Osteoblast (primary cell): Measurements from ENCODE around the gene CCDC13. TPM values are rescaled to one million over a fixed set of nuclear protein-coding genes. Genes with fewer than 3 reads are reported as not detected.
"Not testable (repeated sequence)": the region's sequence is repeated elsewhere in the genome, so short reads cannot be mapped to it uniquely, and the experiment has no call there.

ENCODE experiments used
- DNase-seq: peaks from one replicate; pipeline ENCODE4 v3.0.0; 2011; ENCODE audit warnings: low spot score, mixed read lengths; ENCODE audit not compliant: insufficient read length; ENCODE audit errors: missing footprints
- H2AFZ ChIP-seq: 2 replicates; pipeline ENCODE4 v1.6.0; 2011; ENCODE audit warnings: mild to moderate bottlenecking, low read length
- H3K27ac ChIP-seq: 2 replicates; pipeline ENCODE4 v1.5.1; 2011; ENCODE audit warnings: mild to moderate bottlenecking, low read depth, low read length, moderate library complexity
- H3K27me3 ChIP-seq: 2 replicates; pipeline ENCODE4 v1.6.0; 2012; ENCODE audit warnings: mild to moderate bottlenecking, control low read depth, inconsistent platforms, low read length, moderate library complexity; ENCODE audit not compliant: insufficient read depth
- H3K36me3 ChIP-seq: 2 replicates; pipeline ENCODE4 v1.5.1; 2011; ENCODE audit warnings: mild to moderate bottlenecking, low read length, control low read depth, moderate library complexity; ENCODE audit not compliant: insufficient read depth
- H3K4me1 ChIP-seq: 2 replicates; pipeline ENCODE4 v1.5.1; 2011; ENCODE audit warnings: mild to moderate bottlenecking, low read length, control low read depth, moderate library complexity; ENCODE audit not compliant: insufficient read depth
- H3K4me2 ChIP-seq: 2 replicates; pipeline ENCODE4 v1.6.0; 2011; ENCODE audit warnings: mild to moderate bottlenecking, low read length; ENCODE audit not compliant: insufficient read depth
- H3K4me3 ChIP-seq: fragments of 200-600 bp; sonication (generic); 3 replicates; pipeline ENCODE4 v1.5.1; 2012; ENCODE audit warnings: mild to moderate bottlenecking, low read length, inconsistent platforms; ENCODE audit not compliant: insufficient read depth
- H3K79me2 ChIP-seq: 2 replicates; pipeline ENCODE4 v1.6.0; 2012; ENCODE audit warnings: mild to moderate bottlenecking, low read length, control low read depth, inconsistent platforms; ENCODE audit not compliant: insufficient read depth
- H3K9me3 ChIP-seq: 2 replicates; pipeline ENCODE4 v1.5.1; 2011; ENCODE audit warnings: low read depth, low read length, control low read depth
- H4K20me1 ChIP-seq: 2 replicates; pipeline ENCODE4 v1.6.0; 2012; ENCODE audit warnings: mild to moderate bottlenecking, low read length, control low read depth; ENCODE audit not compliant: insufficient read depth
- CTCF ChIP-seq: IDR thresholded peaks from 2 replicates; pipeline ENCODE4 v1.5.1; 2011; ENCODE audit warnings: mild to moderate bottlenecking, low read depth, low read length, moderate library complexity; ENCODE audit errors: extremely low read depth
- total RNA-seq: library from RNA; depleted of rRNA; stranded (reverse); fragments of >200 nt; gene quantifications from 2 replicates; pipeline ENCODE4 v1.2.3, GENCODE V29; 2012

The CCDC13 gene
- total RNA-seq, 1 donor: 0.72 TPM

GRCh38 chr3:42819351-42819965, 46.4 kb upstream of the CCDC13 start:
- H3K4me3 ChIP-seq: no peak overlapping the region
- H3K79me2 ChIP-seq: no peaks in the 10 kb centered on the region
- H3K36me3 ChIP-seq: no peaks in the 10 kb centered on the region
- no peaks in the 10 kb centered on the region for H4K20me1 ChIP-seq
- H3K27ac ChIP-seq: no peak overlapping the region
- no peak overlapping the region for H2AFZ ChIP-seq
- peaks cover 14% of the 10 kb centered on the region for H3K27me3 ChIP-seq
- H3K9me3 ChIP-seq: no peaks in the 10 kb centered on the region
- no peak overlapping the region for H3K4me2 ChIP-seq
- no peak for TF ChIP-seq CTCF
- peaks cover 4% of the 10 kb centered on the region for H3K4me1 ChIP-seq
- no peak for DNase-seq

GRCh38 chr3:42815826-42816225, 42.8 kb upstream of the CCDC13 start:
- Histone ChIP-seq H3K36me3 (no peaks in the 10 kb centered on the region), H3K4me3 (no peak overlapping the region), H3K27me3 (peaks cover 20% of the 10 kb centered on the region), H3K4me2 (no peak overlapping the region), H2AFZ (no peak overlapping the region), H3K27ac (no peak overlapping the region), H3K4me1 (peaks cover 4% of the 10 kb centered on the region), H3K9me3 (no peaks in the 10 kb centered on the region), H4K20me1 (no peaks in the 10 kb centered on the region), H3K79me2 (no peaks in the 10 kb centered on the region)
- no peak for DNase-seq
- TF ChIP-seq CTCF: no peak

GRCh38 chr3:42814914-42815507, 42.0 kb upstream of the CCDC13 start:
- no peaks in the 10 kb centered on the region for H3K9me3 ChIP-seq
- DNase-seq: no peak
- no peak overlapping the region for H3K4me3 ChIP-seq
- no peak for TF ChIP-seq CTCF
- H3K4me1 ChIP-seq: peaks cover 3% of the 10 kb centered on the region
- H3K4me2 ChIP-seq: no peak overlapping the region
- no peaks in the 10 kb centered on the region for H4K20me1 ChIP-seq
- H3K27ac ChIP-seq: no peak overlapping the region
- no peaks in the 10 kb centered on the region for H3K79me2 ChIP-seq
- no peak overlapping the region for H2AFZ ChIP-seq
- no peaks in the 10 kb centered on the region for H3K36me3 ChIP-seq
- peaks cover 20% of the 10 kb centered on the region for H3K27me3 ChIP-seq

DNA sequence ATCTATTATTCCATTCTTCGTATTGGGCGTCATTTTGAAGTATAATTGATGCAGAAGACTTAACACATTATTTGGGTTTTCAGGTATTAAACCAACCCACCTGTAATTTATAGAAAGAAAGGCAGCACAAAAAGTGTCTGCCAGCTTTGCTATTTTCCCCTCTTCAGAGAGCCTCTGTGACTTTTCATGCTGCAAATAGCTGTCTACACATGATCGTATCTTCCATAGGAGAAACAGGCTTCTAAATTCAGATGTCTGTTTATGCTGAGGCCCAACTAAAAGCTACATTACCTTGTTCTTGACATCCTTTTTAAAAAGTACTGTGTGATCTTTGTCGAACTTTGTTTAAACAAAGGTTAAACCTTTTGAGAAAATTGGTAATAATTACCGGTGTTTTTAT, 41.2 kb upstream of the CCDC13 start:
- TF ChIP-seq CTCF: no peak
- no peaks in the 10 kb centered on the region for H3K79me2 ChIP-seq
- H3K27me3 ChIP-seq: peaks cover 20% of the 10 kb centered on the region
- no peaks in the 10 kb centered on the region for H3K9me3 ChIP-seq
- no peak overlapping the region for H3K4me2 ChIP-seq
- H3K27ac ChIP-seq: no peak overlapping the region
- no peak overlapping the region for H2AFZ ChIP-seq
- H3K4me3 ChIP-seq: no peak overlapping the region
- H3K4me1 ChIP-seq: no peaks in the 10 kb centered on the region
- H3K36me3 ChIP-seq: no peaks in the 10 kb centered on the region
- H4K20me1 ChIP-seq: no peaks in the 10 kb centered on the region
- DNase-seq: no peak

- not testable (repeated sequence) for H3K27ac ChIP-seq, H4K20me1 ChIP-seq, H3K4me1 ChIP-seq, DNase-seq, H3K79me2 ChIP-seq, H3K9me3 ChIP-seq, H3K36me3 ChIP-seq, H2AFZ ChIP-seq, H3K4me2 ChIP-seq, H3K4me3 ChIP-seq
- H3K27me3 ChIP-seq: peaks cover 11% of the 10 kb centered on the region
Measured at GRCh38 chr3:42811118-42811883, 38.2 kb upstream of the CCDC13 start.

- H3K27ac ChIP-seq, H2AFZ ChIP-seq, H4K20me1 ChIP-seq, H3K4me3 ChIP-seq, DNase-seq, H3K4me2 ChIP-seq, H3K79me2 ChIP-seq, H3K4me1 ChIP-seq, H3K36me3 ChIP-seq, H3K9me3 ChIP-seq: not testable (repeated sequence)
- H3K27me3 ChIP-seq: peaks cover 11% of the 10 kb centered on the region
Measured at GRCh38 chr3:42810706-42811105, 37.7 kb upstream of the CCDC13 start.
